ENCODE data around the gene RNF207. TPM values are rescaled to one million over a fixed set of nuclear protein-coding genes. Genes with fewer than 3 reads are reported as not detected.

The RNF207 gene
- total and polyA plus RNA-seq, 2 of the 4 experiments (the other 2 are of a cell fraction) = 2.7 to 17.2 TPM

DNA sequence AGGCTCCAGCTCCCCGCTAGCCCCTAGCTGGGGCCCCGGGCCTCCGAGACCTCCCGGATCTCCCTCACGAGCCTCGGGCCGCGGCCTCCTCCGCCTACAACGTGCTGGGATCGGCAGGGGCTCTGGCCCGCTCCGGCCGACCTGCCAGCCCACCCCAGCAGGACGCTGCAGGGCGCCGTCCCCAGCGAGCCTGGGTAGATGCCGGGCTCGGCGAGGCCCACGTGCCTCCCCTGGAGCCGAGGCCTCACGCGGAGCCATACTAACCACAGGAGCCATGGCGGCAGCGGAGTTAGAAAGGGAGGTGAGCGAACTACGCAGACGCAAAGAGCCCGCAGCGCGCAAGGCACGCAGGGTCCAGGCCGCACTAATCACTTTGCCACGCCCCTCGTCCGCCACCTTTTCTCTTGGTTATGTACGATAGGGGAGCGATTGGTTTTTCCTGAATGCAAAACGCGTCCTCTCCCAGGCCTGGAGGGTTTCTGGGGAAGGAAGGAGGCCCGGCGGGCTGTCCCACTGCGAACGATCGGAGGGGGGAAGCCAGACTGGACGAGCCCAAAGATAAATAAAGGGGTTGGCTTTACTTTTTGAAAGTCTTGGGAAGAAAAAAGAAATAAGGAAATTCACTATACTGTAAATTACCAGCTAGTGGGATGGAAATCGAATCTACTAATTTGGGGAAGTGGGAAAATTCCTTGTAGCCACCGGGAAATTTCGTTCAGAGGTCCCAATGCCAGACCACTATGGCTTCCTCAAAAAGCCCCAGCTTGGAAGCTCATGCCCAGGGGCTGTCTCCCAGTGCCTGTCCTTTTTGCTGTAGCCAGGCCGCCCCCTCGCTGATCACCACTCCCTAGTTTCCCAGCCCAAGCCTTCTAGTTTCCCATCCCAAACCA, 6.4 kb upstream of the RNF207 start, which contains the start of gene RPL22:
RPL22 (minus strand) TSS at position 298 of the 890 bp plus-strand sequence; CDS start at position 276, 22 bp downstream.
- WGBS, 2 experiments (ENCODE audit: extremely low coverage in 2 of 2, insufficient read length in 1 of 2) = 0% methylated on average over 22 of the region's 53 CpGs; no CpG with 5 or more reads in 1 of the 2 experiments
- peak within 1 kb of the TSS; percentile 92 for H3K4ac ChIP-seq (ENCODE audit: low read depth, low read length)
- no peaks in the 10 kb centered on the region for H3K27me3 ChIP-seq (ENCODE audit: control insufficient read depth, insufficient read depth, low read length)
- H2BK5ac ChIP-seq (ENCODE audit: low read depth, low read length, poor library complexity, severe bottlenecking) = peak within 1 kb of the TSS; percentile 75
- H3K36me3 ChIP-seq (ENCODE audit: control insufficient read depth, insufficient read depth, low read length) = peaks cover 8% of the 10 kb centered on the region
- H3K9ac ChIP-seq (ENCODE audit: low read depth, low read length) = peak within 1 kb of the TSS; percentile 79
- peak within 1 kb of the TSS; percentile 73 for H2BK120ac ChIP-seq (ENCODE audit: low read depth, low read length)
- peak within 1 kb of the TSS; percentile 84 for H3K23ac ChIP-seq (ENCODE audit: low read depth, low read length)
- peak within 1 kb of the TSS; percentile 45; the same call in 2 of the 3 replicates for H2BK15ac ChIP-seq (ENCODE audit: low read depth, low read length)
- peak within 1 kb of the TSS; percentile 2; the same call in 1 of the 2 replicates for H3K18ac ChIP-seq (ENCODE audit: low read depth, low read length)
- intact Hi-C loops (cut with micrococcal nuclease) = loop anchor here (2.0 to 5.0 kb wide), 2 partner anchors 35 to 82 kb away; partner anchors contain the start of gene ICMT
- DNase-seq = peak; percentile 99
- peak within 1 kb of the TSS; percentile 99 for H2AK9ac ChIP-seq (replicated peaks; ENCODE audit: low read depth, low read length, poor library complexity)
- peak within 1 kb of the TSS; percentile 99 for H4K8ac ChIP-seq (ENCODE audit: low read depth in 2 of 2, low read length in 2 of 2)
- H3K4me3 ChIP-seq (ENCODE audit: insufficient read depth, low read depth, low read length) = peak within 1 kb of the TSS; percentile 70
- H4K5ac ChIP-seq (ENCODE audit: low read depth, low read length) = peak within 1 kb of the TSS; percentile 82
- no TSS peak for BruUV-seq (replicated peaks)
- ATAC-seq (ENCODE audit: low read depth) = peak; percentile 98
- H3K9me3 ChIP-seq (ENCODE audit: control insufficient read depth, insufficient read depth, low read length) = no peaks in the 10 kb centered on the region
- peak within 1 kb of the TSS; percentile 93 for H4K91ac ChIP-seq (ENCODE audit: insufficient read depth, low read depth, low read length)
- ChIA-PET POLR2A (ENCODE audit: unreplicated experiment) (no interaction called here), CTCF (no interaction called here)
- H2BK20ac ChIP-seq (ENCODE audit: low read depth, low read length) = peak within 1 kb of the TSS; percentile 35
- peak within 1 kb of the TSS; percentile 95 for H2AFZ ChIP-seq (replicated peaks; ENCODE audit: low read length, poor library complexity)
- H3K27ac ChIP-seq (ENCODE audit: insufficient read depth, low read length) = peak within 1 kb of the TSS; percentile 75
- in situ Hi-C loops (cut with MboI; ENCODE audit: low sequenced_read_pairs) = no loop called here
- peak within 1 kb of the TSS; percentile 91 for H3K56ac ChIP-seq (ENCODE audit: extremely low read depth, insufficient read depth, low read length)
- TF ChIP-seq CHD1 (IDR thresholded peaks at IDR 0.05; ENCODE audit: low read depth, low read length) = peak; percentile 92; the same call in 1 of the 2 replicates
- TF ChIP-seq, protein P1, sequence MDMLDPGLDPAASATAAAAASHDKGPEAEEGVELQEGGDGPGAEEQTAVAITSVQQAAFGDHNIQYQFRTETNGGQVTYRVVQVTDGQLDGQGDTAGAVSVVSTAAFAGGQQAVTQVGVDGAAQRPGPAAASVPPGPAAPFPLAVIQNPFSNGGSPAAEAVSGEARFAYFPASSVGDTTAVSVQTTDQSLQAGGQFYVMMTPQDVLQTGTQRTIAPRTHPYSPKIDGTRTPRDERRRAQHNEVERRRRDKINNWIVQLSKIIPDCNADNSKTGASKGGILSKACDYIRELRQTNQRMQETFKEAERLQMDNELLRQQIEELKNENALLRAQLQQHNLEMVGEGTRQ (IDR thresholded peaks at IDR 0.05; ENCODE audit: low read depth, low read length) = peak; percentile 83
- TF ChIP-seq SMC3 (IDR thresholded peaks at IDR 0.05; ENCODE audit: low read depth, low read length) = no peak
- TF ChIP-seq MXI1 (IDR thresholded peaks at IDR 0.05; ENCODE audit: borderline replicate concordance, low read depth, low read length) = peak; percentile 96
- TF ChIP-seq POLR2A (IDR thresholded peaks at IDR 0.05; ENCODE audit: low read depth, low read length) = peak; percentile 86
- TF ChIP-seq MAZ (IDR thresholded peaks at IDR 0.05; ENCODE audit: borderline replicate concordance, low read depth, low read length) = no peak; the same call in 1 of the 2 replicates
- TF ChIP-seq RFX5 (IDR thresholded peaks at IDR 0.05; ENCODE audit: low read depth, low read length) = no peak
- peak; percentile 98 for TF ChIP-seq BHLHE40 (IDR thresholded peaks at IDR 0.05; ENCODE audit: low read depth, low read length)
- H3K14ac ChIP-seq (replicated peaks; ENCODE audit: low read depth, low read length) = peak within 1 kb of the TSS; percentile 79
- H3K9me1 ChIP-seq (ENCODE audit: insufficient read depth, low read length) = peaks cover 11% of the 10 kb centered on the region
- peaks cover 11 to 36% of the 10 kb centered on the region in 2 experiments for H3K79me1 ChIP-seq (ENCODE audit: low read depth in 1 of 2, low read length in 2 of 2)
- peak within 1 kb of the TSS; percentile 98 for H2AK5ac ChIP-seq (ENCODE audit: low read depth, low read length)
- H3K4me1 ChIP-seq (ENCODE audit: control insufficient read depth, insufficient read depth, low read length) = peaks cover 4% of the 10 kb centered on the region; the same call in 1 of the 2 replicates
- peak within 1 kb of the TSS; percentile 95 for H3K4me2 ChIP-seq (ENCODE audit: low read depth, low read length)
- peaks cover 21% of the 10 kb centered on the region; the same call in 1 of the 2 replicates for H4K20me1 ChIP-seq (ENCODE audit: insufficient read depth, low read length)
- dilution Hi-C loops (cut with HindIII; ENCODE audit: low sequenced_read_pairs, unreplicated experiment) = no loop called here
